Ishikawa (cell line): ENCODE data around the gene ZNF524.

ENCODE experiments used
- CEBPB ChIP-seq: IDR thresholded peaks from 2 replicates; pipeline ENCODE4 v1.6.1; 2012
- EP300 ChIP-seq: IDR thresholded peaks from 2 replicates; pipeline ENCODE4 v1.6.1; 2012; ENCODE audit warnings: borderline replicate concordance
- TEAD4 ChIP-seq: IDR thresholded peaks from 2 replicates; pipeline ENCODE4 v1.6.1; 2012

- no peak for TF ChIP-seq CEBPB
- TF ChIP-seq EP300: no peak
- TF ChIP-seq TEAD4: no peak
Observed at GRCh38 chr19:55605207-55605636, 5.1 kb downstream of the ZNF524 start.
